GM12891 (cell line): ENCODE results near the gene TBL1XR1.

ENCODE experiments used
- PAX5 ChIP-seq: IDR thresholded peaks from 2 replicates; pipeline ENCODE4 v1.6.1; 2011; ENCODE audit warnings: low read length, moderate library complexity, mild to moderate bottlenecking; ENCODE audit not compliant: insufficient read depth, severe bottlenecking
- POLR2A ChIP-seq: IDR thresholded peaks from 2 replicates; pipeline ENCODE4 v1.6.1; 2011; ENCODE audit warnings: low read depth, low read length, control low read depth
- POLR2AphosphoS5 ChIP-seq: IDR thresholded peaks from 2 replicates; pipeline ENCODE4 v1.6.1; 2011; ENCODE audit warnings: low read depth, low read length, control low read depth
- POU2F2 ChIP-seq: IDR thresholded peaks from 2 replicates; pipeline ENCODE4 v1.6.1; 2011; ENCODE audit warnings: low read depth, mild to moderate bottlenecking, control low read depth, low read length, moderate library complexity
- SPI1 ChIP-seq: IDR thresholded peaks from 2 replicates; pipeline ENCODE4 v1.6.1; 2011; ENCODE audit warnings: low read depth, low read length, control low read depth
- TAF1 ChIP-seq: IDR thresholded peaks from 2 replicates; pipeline ENCODE4 v1.6.1; 2011; ENCODE audit warnings: low read depth, low read length, control low read depth

GRCh38 chr3:177194299-177194698, 3.0 kb downstream of the TBL1XR1 start:
- TF ChIP-seq TAF1 (no peak), POLR2A (no peak), POLR2AphosphoS5 (no peak), SPI1 (no peak), POU2F2 (no peak), PAX5 (no peak)
